Measurements from ENCODE around the gene PDE4B.

The PDE4B gene

GRCh38 chr1:65992831-65993271 is 200.2 kb downstream of the PDE4B start:
- H3K27me3 ChIP-seq (ENCODE audit: insufficient read depth, low read depth) = no peaks in the 10 kb centered on the region
- H3K79me2 ChIP-seq (ENCODE audit: insufficient read depth, low read depth) = no peaks in the 10 kb centered on the region
- H3K27ac ChIP-seq = no peak overlapping the region
- no peaks in the 10 kb centered on the region for H3K4me1 ChIP-seq (ENCODE audit: low read depth, poor library complexity, severe bottlenecking)
- no peak overlapping the region for H3K9ac ChIP-seq
- TF ChIP-seq CTCF (conservative IDR thresholded peaks at IDR 0.05; ENCODE audit: low read depth, low read length) = no peak
- no peak overlapping the region for H3K4me2 ChIP-seq
- H2AFZ ChIP-seq (ENCODE audit: low read depth) = no peak overlapping the region
- no peaks in the 10 kb centered on the region for H3K36me3 ChIP-seq (ENCODE audit: insufficient read depth)
- H4K20me1 ChIP-seq (ENCODE audit: insufficient read depth) = no peaks in the 10 kb centered on the region
- no peak overlapping the region for H3K4me3 ChIP-seq (IDR thresholded peaks at IDR 0.05; ENCODE audit: insufficient read depth, low read depth, low read length)

- Histone ChIP-seq H2AFZ (ENCODE audit: low read depth) (no peak overlapping the region), H3K4me2 (no peak overlapping the region), H3K4me3 (IDR thresholded peaks at IDR 0.05; ENCODE audit: insufficient read depth, low read depth, low read length) (no peak overlapping the region), H4K20me1 (ENCODE audit: insufficient read depth) (no peaks in the 10 kb centered on the region), H3K79me2 (ENCODE audit: insufficient read depth, low read depth) (no peaks in the 10 kb centered on the region), H3K4me1 (ENCODE audit: low read depth, poor library complexity, severe bottlenecking) (no peaks in the 10 kb centered on the region), H3K36me3 (ENCODE audit: insufficient read depth) (no peaks in the 10 kb centered on the region), H3K27ac (no peak overlapping the region), H3K27me3 (ENCODE audit: insufficient read depth, low read depth) (no peaks in the 10 kb centered on the region), H3K9ac (no peak overlapping the region)
- no peak for TF ChIP-seq CTCF (conservative IDR thresholded peaks at IDR 0.05; ENCODE audit: low read depth, low read length)
Observed at GRCh38 chr1:65994223-65994622, 201.5 kb downstream of the PDE4B start.

- Histone ChIP-seq H3K79me2 (ENCODE audit: insufficient read depth, low read depth) (no peaks in the 10 kb centered on the region), H3K4me2 (no peak overlapping the region), H3K4me3 (IDR thresholded peaks at IDR 0.05; ENCODE audit: insufficient read depth, low read depth, low read length) (no peak overlapping the region), H3K27ac (no peak overlapping the region), H3K4me1 (ENCODE audit: low read depth, poor library complexity, severe bottlenecking) (no peaks in the 10 kb centered on the region), H3K27me3 (ENCODE audit: insufficient read depth, low read depth) (no peaks in the 10 kb centered on the region), H3K36me3 (ENCODE audit: insufficient read depth) (no peaks in the 10 kb centered on the region), H4K20me1 (ENCODE audit: insufficient read depth) (no peaks in the 10 kb centered on the region), H3K9ac (no peak overlapping the region), H2AFZ (ENCODE audit: low read depth) (no peak overlapping the region)
- TF ChIP-seq CTCF (conservative IDR thresholded peaks at IDR 0.05; ENCODE audit: low read depth, low read length) = no peak
Observed at GRCh38 chr1:65995336-65995735, 202.6 kb downstream of the PDE4B start.

- Histone ChIP-seq H3K27ac (no peak overlapping the region), H3K9ac (no peak overlapping the region), H3K4me3 (IDR thresholded peaks at IDR 0.05; ENCODE audit: insufficient read depth, low read depth, low read length) (no peak overlapping the region), H3K79me2 (ENCODE audit: insufficient read depth, low read depth) (no peaks in the 10 kb centered on the region), H3K4me1 (ENCODE audit: low read depth, poor library complexity, severe bottlenecking) (no peaks in the 10 kb centered on the region), H3K4me2 (no peak overlapping the region), H3K27me3 (ENCODE audit: insufficient read depth, low read depth) (no peaks in the 10 kb centered on the region), H4K20me1 (ENCODE audit: insufficient read depth) (no peaks in the 10 kb centered on the region), H2AFZ (ENCODE audit: low read depth) (no peak overlapping the region), H3K36me3 (ENCODE audit: insufficient read depth) (no peaks in the 10 kb centered on the region)
- TF ChIP-seq CTCF (conservative IDR thresholded peaks at IDR 0.05; ENCODE audit: low read depth, low read length) = no peak
Observed at GRCh38 chr1:65995928-65996327, 203.2 kb downstream of the PDE4B start.

All from KMS-11 (cell line).